ENCODE measurements around the gene CACNA1E.

CACNA1E gene

DNA sequence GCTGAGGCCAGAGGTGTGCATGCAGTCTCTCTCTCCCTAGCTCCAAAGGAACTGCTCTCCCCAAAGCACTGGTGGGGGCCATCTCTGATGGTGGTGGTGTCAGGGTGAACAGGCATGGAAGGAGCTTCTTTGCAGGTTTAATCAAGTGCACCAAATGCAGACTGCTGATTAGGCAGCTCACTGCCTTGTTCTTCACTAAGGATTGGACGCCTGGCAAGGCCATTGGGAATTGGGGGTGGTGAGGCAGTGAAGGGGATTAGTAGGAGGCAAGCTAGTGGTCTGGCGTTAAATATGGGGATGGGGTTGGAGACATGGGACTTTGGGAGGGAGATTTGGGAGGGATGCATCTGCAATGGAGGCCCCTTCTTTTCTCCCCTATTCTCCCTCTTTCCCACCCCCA lies 1.5 kb downstream of the CACNA1E start:
- DNase-seq (ENCODE audit: low read depth) = no peak

DNA sequence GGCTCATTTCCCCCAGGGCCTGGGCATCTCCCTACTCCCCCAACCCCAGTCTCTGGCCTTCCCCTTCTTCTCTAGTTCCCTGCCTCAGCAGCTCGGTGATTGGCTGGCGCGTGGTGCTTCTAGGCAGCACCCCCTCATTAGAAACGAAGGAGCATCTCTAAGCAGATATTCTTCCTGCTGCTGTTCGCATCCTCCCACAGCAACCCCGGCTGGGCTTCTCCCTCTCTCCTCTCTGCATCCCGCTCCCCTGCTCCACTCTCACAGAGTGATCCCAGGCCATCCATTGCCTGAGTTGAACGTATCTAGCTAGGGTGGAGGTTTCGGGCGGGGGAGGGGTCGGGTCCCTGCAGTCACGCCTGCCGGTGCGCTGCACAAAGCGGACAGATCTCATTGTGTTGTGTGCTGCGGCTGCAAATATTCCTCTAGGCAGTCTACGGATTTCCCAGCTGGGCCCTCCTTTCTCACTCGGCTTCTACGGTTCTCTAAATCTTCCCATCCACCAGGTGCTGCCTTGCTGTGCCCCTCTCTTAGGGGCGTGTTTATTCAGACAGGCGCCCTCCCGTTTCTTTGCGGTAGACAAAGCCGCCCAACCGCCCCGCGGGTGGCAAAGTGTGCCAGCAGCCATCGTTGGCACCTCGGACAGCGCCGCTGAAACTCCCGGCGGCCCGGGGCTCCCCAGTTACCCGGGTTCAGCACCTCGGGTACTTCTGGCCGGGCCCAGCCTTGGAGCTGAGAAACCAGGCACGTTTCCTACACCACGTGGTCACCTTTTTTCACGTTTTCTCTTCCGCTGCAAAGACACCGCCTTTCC lies 2.2 kb downstream of the CACNA1E start:
- DNase-seq (ENCODE audit: low read depth) = no peak

DNA sequence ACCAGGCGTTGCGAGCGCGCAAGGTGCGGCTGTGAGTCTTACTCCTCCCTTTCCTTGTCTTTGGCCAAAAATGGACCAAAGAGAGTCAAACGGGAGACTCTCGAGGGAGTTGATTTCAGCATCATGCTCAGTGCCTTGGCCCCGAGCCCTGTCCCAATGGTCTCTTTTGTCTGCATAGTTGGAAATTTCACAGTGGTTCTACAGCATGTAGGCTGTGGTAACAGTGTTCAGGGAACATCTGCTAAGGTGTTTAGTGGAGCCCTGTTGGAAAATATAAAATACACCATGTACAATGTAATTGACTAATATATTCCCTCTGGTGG lies 2.7 kb downstream of the CACNA1E start:
- DNase-seq (ENCODE audit: low read depth) = no peak

DNA sequence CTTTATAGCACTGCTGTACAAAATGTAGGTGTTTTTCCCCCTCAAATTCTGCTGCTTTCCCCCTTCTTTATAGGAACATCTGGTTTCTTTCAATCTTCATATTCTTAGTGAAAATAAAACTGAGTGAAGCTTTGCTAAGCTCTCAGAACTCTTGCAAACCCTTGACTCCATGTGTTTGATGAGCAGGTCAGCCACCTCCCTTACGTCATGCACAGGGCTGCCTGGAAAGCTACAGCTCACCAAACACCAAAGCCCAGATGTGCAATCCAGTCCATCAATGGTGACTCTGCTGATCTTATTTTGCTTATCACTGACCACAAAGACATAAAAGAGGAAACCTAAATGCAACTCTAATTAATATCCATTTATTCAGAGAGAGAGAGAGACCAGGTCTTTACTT lies 5.5 kb downstream of the CACNA1E start:
- DNase-seq (ENCODE audit: low read depth) = no peak

DNA sequence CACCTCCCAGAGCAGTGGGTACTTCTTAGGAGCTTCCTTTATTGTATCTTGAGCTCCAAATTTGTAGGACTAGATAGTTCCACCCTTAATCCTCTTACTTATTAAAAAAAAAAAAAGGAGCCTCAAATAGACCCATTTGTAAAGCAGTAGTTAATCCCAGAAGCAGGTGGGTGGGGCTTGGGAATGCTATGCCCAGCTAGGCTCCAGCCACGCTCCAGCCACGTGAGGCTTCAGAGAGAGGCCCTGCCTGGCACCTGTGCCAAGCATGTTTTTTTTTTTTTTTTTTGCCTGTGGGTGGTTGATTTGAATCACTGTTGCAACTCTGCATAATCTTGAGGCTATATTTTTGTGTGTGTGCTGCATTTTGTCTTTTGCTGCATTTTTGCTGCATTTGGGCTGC lies 7.0 kb downstream of the CACNA1E start:
- DNase-seq (ENCODE audit: low read depth) = no peak

DNA sequence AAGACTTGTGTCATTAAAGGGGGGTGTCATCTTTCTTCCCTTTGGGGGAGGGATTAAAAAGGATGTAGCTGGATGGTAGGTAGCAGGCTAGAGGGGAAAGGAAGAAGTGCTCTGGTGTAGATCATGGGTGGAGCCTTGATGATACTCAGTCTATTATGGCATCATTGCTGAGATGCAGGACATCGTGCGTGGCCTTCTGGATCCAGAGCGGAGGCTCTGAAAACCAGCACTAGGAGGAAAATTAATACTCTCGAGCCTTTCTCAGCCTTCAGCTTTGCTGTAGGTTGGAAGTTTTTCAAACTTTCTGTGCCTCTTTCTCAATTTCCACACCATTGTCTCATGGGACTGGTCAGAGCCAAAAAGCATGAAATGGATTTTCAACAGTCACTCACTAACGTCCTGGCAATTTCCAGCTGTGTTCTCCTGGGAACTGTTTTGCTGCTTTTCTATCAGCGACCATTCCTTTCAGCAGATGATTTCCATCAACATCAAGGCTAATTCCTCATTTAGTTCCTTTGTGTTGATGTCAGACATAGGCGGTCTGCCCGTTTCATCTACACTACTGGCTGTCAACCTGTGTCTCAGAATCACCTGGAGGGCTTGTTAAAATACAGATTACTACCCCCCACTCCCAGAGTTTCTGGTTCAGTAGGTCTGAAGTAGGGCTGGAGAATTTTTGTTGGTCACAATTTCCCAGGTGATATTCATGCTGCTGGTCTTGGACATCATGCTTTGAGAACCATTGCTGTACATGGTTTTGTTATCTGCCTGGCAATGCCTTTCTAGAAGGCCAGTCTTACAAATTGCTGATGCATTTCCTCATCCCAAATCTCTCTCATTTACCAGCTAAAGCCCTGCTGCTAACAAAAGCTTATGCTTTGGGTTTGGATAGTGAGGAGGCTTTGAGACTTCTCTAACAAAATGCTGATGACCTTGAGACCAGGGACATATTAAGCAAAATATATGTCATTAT lies 7.7 kb downstream of the CACNA1E start:
- no peak for DNase-seq (ENCODE audit: low read depth)

DNA sequence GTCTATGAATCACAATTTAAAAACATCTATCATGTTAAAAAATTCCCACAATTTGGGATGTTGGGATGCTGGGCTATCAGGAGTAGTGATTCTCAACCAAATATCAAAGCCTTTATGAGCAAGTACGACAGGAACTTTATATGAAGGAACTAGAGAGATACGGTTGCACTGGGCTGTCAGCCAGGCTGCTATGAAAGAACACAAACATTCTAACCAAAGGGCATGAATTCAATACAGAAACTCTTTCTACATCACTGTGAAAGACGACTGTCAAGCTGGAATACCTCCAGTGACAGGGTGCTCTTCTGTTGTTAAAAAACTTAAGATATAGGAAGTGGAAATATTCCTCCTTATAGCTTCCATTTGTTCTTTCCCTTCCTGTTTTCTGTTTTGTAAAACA lies 9.8 kb downstream of the CACNA1E start:
- DNase-seq (ENCODE audit: low read depth) = no peak

DNA sequence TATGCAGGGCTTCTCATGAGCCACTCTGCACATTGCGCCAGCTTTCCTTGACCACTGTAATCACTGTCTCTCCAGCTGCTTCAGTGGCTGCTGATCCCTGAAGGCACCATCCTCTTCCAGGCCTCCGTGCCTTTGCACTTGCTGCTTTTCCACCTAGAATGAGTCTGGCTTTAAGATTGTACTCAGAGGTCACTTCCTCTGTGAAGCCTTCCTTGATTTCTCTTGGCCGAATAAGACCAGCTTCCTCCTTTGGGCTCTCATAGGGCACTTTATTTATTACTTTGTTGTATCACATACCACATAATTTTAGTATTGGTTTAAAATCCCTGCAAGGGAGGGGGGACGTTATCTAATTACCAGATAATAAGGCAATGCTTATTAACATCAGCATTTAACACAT lies 10.6 kb downstream of the CACNA1E start:
- DNase-seq (ENCODE audit: low read depth) = no peak

DNA sequence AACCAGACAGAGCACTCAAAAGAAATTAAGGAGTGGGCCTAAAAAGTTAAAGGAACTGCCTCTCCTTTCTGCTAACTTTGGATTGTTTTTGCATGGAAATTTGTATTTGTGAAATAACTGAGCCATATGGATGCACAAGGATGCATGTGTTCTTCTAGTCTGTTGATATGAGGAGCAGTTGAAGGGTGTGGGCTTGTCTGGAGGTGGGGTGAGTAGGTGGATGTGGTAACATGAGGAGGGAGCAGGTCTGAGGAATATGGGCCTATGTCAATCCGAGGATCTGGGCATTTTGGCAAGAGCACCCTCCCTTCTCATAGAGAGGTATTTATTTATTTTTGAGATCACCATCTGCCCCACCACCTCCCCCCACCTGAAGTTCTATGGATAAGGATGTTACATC lies 13.4 kb downstream of the CACNA1E start:
- DNase-seq (ENCODE audit: low read depth) = no peak

DNA sequence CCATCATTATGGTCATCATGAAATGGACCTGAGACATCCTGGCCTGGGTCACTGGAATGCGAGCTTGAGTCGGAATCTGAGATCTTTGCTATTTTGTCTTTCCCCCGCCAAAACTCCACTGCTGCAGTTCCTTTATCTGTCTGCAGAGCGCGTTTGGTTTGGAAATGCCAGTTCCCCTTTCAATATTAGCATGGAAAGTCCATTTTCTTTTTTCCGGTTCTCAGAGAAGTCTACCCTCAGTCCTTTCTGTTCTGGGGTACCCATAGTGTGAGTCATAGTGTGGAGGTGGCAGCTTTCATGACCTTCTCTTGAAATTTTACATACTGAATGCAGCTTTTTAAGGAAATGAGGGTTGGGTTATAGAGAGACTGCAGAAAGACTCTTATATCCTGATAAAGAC lies 14.6 kb downstream of the CACNA1E start:
- no peak for DNase-seq (ENCODE audit: low read depth)

DNA sequence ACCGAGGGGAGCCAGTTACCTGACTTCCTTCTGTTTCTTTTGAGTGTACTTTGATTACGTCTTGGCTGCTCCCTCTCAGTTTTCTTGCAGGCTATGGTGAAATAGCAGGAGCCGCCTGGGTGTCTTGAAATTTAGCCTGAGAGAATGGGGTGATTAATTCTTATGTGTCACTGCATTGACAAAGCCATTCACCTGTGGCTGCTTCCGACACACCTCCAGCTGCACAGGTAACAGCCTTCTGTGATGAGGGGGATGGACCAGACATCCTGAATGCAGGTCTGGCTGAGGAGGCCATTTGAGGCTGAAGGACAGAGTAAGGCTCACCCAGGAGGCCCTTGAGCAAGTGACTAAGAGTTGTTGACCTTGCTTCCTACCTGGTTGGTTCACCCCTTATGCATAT lies 16.5 kb downstream of the CACNA1E start:
- no peak for DNase-seq (ENCODE audit: low read depth)

DNA sequence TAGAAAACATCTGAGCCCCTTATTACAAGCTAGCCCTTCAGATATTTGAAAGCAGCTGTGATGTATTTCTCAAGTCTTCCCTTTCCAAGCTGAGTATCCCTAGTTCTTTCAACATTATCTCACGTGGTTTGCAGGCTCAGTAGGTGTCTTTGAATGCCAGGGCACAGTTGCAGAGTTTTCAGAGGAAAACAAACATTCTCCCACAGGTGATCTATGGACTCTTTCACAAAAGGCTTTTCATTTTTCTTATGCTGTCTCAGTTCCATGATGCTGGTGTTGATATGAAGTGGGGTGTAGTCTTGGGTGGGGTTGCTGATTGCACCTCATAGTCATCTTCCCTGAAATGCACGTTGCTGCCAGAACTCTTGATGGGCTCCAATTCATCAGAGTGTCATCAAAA lies 17.3 kb downstream of the CACNA1E start:
- DNase-seq (ENCODE audit: low read depth) = no peak

DNA sequence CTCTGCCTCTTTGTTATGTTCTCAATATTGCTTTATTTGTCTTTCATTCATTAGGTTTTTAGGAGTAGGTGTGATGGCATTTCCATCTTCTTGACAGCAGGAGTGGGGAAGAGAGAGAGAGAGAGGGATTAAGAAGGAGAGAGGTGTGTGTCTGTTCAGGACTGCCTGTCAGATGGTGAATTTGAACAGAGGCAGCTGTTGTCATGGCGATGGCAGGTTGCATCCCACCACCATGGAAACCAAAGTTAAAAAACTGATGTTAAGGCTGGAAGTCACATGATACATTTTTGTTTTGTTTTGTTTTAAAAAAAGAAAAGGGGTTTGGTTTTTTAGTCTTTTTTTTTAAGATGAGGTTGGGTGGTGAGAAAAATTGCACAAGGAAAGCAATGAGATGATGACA lies 18.3 kb downstream of the CACNA1E start:
- no peak for DNase-seq (ENCODE audit: low read depth)

DNA sequence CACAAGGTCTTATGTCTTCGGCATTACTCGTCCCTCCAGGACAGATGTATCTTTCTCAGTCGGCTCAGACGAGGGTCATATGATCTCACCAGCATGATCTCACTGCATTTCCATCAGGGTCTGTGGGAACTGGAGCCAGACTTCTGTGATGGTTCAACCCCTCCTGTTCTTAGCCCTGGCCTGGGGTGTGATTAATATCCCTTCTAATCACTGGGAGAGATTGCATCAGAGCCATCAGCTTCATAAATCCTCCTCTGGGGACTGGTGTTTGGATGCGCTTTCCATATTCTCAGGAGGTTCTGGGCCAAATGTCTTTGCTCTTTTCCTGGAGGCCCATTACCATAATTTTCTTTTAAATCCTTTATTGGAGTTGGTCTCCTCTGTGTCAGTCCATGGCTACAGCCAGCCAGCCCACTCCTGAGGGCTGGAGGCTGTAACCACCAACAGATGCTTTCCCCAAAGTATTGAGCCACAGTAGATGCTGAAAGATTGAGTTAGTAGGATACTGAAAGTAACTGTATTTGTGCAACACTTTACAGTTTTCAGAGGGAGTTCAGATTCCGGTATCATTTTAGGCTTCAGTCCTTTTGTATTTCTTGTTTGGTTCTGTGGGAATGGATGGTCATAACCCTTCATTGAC lies 20.0 kb downstream of the CACNA1E start:
- DNase-seq (ENCODE audit: low read depth) = no peak

DNA sequence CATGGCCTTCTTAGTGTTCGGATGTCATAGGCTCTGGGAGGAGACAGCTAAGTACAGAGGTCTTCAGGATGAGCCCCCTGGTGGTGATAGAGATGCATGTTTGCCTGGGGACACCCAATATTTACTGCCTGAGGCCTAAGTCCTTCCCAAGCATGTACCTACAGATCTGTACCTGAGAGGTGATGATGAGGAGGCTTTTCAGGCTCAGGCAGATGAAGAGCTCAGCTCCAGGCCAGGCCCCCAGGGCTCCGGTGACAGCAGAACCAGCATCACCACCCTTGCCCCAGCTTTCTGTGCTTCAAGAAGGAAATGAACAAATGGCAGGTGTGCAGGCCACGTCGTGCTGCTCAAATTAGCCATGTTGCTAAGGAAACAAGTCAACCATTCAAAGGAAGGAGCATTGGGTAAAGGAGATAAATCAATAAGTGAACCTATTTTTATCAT lies 21.1 kb downstream of the CACNA1E start:
- DNase-seq (ENCODE audit: low read depth) = no peak

DNA sequence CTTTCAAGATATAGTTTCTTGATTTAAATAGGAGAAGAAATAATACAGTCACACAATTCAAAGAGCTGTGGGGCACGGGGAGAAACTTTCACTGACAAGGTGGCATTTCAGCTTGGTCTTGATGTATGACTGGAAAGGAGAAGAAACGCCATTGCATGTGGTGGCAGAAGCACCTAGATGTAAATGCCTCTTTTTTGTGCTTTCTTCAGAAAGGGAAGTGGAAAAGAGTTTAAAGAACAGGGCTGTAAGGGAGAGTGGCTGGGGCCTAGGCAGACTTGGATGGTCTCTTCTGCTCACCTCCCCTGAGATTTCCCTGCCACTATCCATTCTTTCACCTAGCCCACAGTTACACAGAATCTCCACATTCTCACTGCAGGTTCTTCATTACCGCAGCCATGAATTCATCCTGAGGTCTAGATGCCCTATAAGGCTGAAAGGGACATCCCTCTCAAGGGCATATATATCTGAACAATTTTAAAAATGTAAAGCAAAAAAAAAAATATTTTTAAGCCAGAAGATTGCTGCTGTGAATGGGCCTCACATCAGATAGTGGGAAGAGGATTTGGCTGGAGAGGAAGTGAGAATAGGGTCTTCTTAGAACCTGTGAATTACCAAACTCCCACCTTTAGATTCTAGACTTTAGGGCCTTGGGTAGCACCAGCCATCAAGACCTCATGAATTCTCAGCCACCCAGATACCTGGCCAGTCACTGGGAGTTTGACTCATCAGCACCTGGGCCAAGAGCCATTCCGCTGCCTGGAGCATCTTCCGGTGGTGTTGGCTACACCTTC lies 23.4 kb downstream of the CACNA1E start:
- DNase-seq (ENCODE audit: low read depth) = no peak

DNA sequence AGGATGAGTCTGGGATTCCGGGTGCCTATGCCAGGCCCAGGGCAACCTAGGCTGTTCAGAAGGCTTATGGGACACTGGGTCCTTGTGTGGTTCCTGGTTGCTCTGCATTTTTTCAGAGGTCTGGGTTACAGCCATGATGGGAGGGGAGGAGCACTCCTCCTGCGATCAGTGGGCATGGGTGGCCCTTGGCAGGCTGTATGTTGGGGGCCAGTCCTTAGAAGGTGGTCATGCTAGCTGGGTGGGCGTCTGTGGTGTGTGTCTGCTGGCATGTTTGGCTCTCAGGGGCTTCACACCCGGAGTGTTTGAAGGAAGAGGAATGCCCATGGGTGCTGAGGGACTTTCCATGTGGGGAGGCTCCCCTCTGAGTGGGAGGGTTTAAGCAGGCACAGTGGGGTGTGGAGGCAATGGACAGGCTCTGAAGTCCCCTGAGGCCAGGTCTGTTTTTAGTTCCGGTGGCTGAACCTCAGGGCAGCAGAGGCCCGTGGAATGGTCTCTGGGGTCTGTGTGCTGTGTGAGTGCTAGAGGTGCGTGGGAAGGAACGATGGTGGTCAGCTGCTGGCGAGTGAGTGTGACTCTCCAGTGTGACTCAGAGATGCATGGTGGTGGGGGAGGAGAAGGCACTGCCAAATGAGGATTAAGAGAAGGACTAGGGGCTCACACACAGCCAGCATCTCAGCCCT lies 25.3 kb downstream of the CACNA1E start:
- DNase-seq (ENCODE audit: low read depth) = no peak

DNA sequence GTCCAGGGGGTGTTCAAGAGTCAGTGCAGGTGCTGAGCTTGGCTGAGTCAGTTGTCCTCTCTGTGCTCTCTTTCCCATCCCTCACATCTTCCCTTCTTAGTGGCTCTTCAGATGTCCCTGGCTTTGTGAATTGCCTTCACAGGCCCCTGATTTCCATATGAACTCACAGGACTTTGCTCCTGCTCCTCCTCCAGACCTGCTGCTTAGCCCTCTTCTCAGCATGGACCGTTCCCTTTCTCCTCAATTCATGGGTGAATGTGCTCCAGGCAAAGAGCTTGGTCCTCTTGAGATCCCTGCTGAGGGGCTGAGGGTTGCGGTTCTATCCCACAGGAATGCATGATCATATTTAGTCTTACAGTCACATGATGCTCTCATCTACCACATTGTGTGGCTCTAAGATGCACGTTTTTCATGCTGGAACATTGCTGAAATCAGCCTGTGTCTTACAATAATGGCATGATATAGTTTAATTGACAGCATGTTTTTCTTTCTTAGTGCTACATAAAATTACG lies 30.5 kb downstream of the CACNA1E start:
- no peak for DNase-seq (ENCODE audit: low read depth)

DNA sequence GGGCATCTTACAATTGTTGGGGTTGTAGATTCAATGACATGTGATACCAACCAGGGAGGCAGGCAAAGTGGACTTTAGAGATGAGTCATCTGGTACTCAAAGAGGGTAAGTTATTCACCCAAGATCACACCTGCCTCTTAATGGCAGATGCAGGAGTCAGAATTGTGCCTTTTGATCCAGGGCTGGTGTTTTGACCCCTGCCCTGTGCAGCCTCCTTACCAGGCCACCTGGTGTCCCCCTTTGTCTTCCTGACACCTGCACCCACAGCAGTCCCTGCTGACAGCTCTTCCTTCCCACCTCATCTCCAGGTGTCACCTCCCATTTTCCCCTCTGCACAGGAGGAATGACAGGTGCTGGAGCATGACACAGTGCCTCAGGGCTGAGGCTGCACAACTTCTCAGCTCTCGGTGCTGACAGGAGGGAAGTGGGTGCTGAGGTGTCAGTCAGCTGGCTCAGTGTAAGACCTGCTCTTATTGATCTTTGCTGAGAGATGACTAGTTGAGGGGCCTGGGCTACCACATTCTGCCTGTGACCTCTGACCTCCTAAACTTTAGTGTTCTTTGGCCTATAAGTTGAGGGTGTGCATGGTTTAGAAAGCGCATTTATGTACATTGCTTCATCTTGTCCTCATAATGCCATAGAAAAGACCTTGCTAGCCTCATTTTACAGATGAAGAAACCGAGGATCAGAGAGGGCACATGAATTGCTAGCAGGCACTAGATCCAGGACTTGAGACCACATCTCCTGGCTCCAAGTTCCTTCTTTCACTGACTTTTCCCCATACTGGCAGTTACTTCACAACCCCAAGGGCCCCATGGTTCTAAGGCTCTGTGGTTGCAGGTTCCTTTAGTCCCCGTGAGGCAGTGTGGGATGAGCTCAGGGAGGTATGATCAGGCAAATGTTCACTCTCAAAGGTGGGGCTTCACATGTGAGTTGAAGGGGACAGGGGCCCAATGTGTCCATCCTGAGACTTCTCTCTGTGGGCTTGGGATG lies 31.3 kb downstream of the CACNA1E start:
- DNase-seq (ENCODE audit: low read depth) = no peak

DNA sequence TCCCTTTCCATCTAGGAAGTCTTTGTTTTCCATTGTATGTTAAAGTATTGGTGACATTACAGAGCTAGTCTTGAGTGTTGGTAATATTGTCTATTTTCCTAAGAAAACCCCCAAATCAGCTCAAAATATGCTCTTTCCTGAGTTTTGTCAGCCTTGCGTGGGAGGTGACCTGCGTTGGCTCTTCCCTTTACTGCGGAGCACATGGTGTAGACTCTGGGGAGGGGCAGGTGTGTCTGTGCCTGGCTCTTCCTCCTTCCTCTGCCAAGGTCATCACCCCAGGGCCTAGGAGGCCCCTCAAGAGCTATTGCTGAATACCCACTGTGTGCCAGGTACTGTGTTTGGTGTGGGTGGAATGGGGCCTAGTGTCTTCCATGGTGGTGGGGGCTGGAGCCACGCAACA lies 33.4 kb downstream of the CACNA1E start:
- DNase-seq (ENCODE audit: low read depth) = no peak

Data from T-helper 22 cell (primary cell).